Measurements from ENCODE around the gene CD68. TPM values are rescaled to one million over a fixed set of nuclear protein-coding genes. Genes with fewer than 3 reads are reported as not detected.

Gene CD68, protein sequence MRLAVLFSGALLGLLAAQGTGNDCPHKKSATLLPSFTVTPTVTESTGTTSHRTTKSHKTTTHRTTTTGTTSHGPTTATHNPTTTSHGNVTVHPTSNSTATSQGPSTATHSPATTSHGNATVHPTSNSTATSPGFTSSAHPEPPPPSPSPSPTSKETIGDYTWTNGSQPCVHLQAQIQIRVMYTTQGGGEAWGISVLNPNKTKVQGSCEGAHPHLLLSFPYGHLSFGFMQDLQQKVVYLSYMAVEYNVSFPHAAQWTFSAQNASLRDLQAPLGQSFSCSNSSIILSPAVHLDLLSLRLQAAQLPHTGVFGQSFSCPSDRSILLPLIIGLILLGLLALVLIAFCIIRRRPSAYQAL
- total RNA-seq (2021; fragmentation: NEBNext Ultra II Directional; extraction: Animal tissue kit (Norgen Biotek cat#: 25700)), result 10 to 100 TPM; 46.6 to 71.7 (median 68.5) TPM
- long read RNA-seq, transcript CD68-201 (6 exons, 1,878 nt), result major isoform, 57 of 72 reads
- long read RNA-seq, partial matches to known transcripts, result 14 of 72 reads
- long read RNA-seq, other reads (novel, unspliced or antisense), result 0 of 72 reads

DNA sequence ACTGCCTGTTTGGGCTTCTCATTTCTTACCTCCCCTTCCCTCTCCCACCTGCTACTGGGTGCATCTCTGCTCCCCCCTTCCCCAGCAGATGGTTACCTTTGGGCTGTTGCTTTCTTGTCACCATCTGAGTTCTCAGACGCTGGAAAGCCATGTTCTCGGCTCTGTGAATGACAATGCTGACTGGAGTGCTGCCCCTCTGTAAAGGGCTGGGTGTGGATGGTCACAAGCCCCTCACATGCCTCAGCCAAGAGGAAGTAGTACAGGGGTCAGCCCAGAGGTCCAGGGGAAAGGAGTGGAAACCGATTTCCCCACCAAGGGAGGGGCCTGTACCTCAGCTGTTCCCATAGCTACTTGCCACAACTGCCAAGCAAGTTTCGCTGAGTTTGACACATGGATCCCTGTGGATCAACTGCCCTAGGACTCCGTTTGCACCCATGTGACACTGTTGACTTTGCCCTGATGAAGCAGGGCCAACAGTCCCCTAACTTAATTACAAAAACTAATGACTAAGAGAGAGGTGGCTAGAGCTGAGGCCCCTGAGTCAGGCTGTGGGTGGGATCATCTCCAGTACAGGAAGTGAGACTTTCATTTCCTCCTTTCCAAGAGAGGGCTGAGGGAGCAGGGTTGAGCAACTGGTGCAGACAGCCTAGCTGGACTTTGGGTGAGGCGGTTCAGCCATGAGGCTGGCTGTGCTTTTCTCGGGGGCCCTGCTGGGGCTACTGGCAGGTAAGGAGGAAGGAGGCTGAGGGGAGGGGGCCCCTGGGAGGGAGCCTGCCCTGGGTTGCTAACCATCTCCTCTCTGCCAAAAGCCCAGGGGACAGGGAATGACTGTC is at the start of gene CD68:
TSS of gene CD68 (plus strand) at position 638 of the 833 bp plus-strand sequence. CDS start at position 678, 40 bp downstream.
- TF ChIP-seq, protein P1, sequence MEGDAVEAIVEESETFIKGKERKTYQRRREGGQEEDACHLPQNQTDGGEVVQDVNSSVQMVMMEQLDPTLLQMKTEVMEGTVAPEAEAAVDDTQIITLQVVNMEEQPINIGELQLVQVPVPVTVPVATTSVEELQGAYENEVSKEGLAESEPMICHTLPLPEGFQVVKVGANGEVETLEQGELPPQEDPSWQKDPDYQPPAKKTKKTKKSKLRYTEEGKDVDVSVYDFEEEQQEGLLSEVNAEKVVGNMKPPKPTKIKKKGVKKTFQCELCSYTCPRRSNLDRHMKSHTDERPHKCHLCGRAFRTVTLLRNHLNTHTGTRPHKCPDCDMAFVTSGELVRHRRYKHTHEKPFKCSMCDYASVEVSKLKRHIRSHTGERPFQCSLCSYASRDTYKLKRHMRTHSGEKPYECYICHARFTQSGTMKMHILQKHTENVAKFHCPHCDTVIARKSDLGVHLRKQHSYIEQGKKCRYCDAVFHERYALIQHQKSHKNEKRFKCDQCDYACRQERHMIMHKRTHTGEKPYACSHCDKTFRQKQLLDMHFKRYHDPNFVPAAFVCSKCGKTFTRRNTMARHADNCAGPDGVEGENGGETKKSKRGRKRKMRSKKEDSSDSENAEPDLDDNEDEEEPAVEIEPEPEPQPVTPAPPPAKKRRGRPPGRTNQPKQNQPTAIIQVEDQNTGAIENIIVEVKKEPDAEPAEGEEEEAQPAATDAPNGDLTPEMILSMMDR (IDR thresholded peaks at IDR 0.05), result no peak
- Mint-ChIP-seq H3K4me3 (peak within 1 kb of the TSS; percentile 71), H3K27ac (peak within 1 kb of the TSS; percentile 97), H3K9me3 (peaks cover 6% of the 10 kb centered on the region), H3K4me1 (ENCODE audit: low read depth) (peaks cover 91% of the 10 kb centered on the region), H3K27me3 (ENCODE audit: insufficient read depth) (peaks cover 60% of the 10 kb centered on the region), H3K36me3 (ENCODE audit: low read depth) (peaks cover 64% of the 10 kb centered on the region)
- peak; percentile 96 for DNase-seq

DNA sequence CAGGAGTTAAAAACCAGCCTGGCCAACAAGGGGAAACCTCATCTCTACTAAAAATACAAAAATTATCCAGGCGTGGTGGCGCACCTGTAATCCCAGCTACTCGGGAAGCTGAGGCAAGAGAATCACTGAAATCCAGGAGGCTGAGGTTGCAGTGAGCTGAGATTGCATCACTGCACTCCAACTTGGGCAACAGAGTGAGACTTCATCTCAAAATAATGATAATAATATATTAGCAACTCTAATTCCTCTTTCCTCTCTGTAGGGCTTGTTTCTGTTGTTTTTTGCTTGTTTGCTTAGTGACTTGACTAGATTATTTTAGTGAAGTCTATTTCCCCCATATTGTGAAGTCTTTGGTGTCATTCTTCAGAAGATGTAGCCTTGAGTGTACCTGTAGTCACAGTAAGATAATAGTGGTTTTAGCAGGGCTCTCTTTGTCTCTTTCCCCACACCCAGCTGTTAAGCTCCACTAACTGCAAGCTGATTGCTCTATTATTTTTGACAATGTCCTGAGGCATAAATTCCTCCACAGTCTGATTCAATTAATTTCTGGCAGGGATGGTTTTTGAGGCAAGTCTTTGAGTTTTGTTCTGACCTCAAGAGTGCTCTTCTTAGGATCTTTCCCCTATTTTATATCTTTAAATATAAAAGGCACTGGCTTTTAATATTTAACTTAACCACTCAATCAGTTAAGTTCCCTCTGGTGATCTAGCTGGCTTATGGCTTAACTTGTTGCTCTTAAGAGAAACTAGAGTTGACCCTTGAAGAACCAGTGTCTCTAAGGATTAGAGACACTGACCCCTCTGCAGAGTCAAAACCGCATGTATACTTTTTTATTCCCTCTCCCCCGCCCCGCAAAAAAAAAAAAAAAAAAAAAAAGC is 49.2 kb upstream of the CD68 start:
- Mint-ChIP-seq H3K4me1 (ENCODE audit: low read depth) (no peaks in the 10 kb centered on the region), H3K4me3 (no peak overlapping the region), H3K9me3 (peaks cover 42% of the 10 kb centered on the region), H3K27ac (no peak overlapping the region), H3K27me3 (ENCODE audit: insufficient read depth) (peaks cover 9% of the 10 kb centered on the region), H3K36me3 (ENCODE audit: low read depth) (peaks cover 20% of the 10 kb centered on the region)
- no peak for DNase-seq
- TF ChIP-seq, protein P1 (IDR thresholded peaks at IDR 0.05), result no peak

DNA sequence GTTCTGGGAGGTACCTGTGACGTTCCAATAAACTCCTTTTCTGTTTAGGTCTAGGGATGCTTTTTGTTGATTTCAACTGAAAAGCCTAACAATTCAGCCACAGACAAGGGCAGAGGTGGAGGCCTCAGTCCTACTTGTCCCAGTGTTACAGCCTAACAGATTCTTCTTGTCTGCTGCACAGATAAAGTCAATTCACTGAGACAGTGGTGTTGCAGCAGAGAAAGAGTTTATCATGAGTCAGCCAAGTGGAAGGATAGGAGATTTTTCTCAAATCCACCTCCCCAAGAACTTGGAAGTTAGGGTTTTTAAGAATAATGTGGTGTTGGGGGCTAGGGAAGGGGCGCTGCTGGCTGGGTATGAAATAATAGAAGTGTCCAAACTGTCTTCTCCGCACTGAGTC is 41.4 kb upstream of the CD68 start:
- Mint-ChIP-seq H3K4me3 (no peak overlapping the region), H3K27ac (no peak overlapping the region), H3K27me3 (ENCODE audit: insufficient read depth) (peaks cover 12% of the 10 kb centered on the region), H3K4me1 (ENCODE audit: low read depth) (0 out of 2 replicates have a peak, but pooled peaks cover 6% of the 10 kb centered on the region), H3K36me3 (ENCODE audit: low read depth) (peaks cover 26% of the 10 kb centered on the region), H3K9me3 (peaks cover 33% of the 10 kb centered on the region)
- TF ChIP-seq, protein P1 (IDR thresholded peaks at IDR 0.05), result no peak
- DNase-seq, result no peak

DNA sequence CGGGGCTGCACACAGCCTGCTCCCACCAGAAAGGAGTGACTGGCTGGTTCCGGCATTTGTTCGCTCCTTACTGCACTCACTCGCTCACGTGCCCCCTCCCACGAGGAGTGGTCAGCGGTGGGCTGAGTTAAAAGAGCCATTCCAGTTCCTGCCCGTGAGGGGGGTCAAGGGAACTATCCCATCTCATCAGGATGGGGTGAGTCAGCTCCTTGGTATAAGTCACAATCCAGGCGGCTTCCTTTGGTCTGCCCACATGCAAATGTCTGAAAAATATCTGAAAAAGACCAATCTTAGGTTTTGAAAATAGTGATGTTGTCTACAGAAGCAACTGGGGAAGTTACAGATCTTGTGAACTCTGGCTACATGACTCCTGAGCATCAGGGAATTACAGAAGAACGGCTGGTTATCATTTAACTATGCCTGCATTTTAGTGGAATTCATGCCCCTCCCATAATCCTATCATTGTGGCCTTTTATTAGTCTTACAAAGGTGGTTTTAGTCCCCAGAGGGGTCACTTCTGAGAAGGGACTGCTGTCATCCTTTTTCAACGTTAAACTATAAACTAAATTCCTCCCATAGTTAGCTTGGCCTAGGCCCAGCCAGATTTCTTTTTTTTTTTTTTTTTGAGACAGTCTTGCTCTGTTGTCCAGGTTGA is 40.4 kb upstream of the CD68 start:
- Mint-ChIP-seq H3K4me3 (no peak overlapping the region), H3K27ac (no peak overlapping the region), H3K9me3 (peaks cover 33% of the 10 kb centered on the region), H3K4me1 (ENCODE audit: low read depth) (0 out of 2 replicates have a peak, but pooled peaks cover 6% of the 10 kb centered on the region), H3K36me3 (ENCODE audit: low read depth) (peaks cover 26% of the 10 kb centered on the region), H3K27me3 (ENCODE audit: insufficient read depth) (peaks cover 14% of the 10 kb centered on the region)
- TF ChIP-seq, protein P1 (IDR thresholded peaks at IDR 0.05), result no peak
- DNase-seq, result no peak
